NCI-H226 (cell line): ENCODE measurements around the gene SERINC2.

Source experiments
- DNase-seq: peaks from one replicate; pipeline ENCODE4 v3.0.0-alpha.2; 2015

Gene SERINC2

DNA sequence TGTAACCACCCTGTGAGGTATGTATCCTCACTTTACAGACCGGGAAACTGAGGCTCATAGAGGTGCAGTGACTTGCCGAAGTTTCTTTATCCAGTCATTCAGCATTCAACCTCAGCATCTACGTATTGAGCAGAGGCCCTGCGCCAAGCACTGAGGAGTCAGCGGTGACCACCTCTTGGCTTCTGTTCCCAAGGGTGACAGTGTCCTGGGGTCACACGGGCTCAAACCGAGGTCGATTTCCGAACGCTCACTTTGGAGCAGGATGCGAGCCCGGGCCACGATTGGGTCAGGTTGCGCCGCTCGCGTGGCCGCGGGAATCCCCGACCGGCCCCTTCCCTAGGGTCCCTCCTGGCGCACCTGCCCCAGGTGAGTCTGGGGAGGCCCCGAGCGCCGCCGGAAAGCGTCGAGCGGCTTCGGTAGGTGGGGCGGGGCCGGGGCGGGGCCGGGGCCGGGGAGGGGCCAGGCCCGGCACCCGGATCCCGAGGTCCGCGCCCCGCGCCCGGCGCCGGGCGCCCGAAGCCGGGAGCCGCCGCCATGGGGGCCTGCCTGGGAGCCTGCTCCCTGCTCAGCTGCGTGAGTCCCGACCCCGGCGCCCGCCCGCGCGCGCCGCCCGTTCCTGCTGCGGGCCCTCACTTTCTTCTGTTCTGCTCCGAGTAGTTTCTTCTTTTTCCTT lies at the start of gene SERINC2:
TSS of gene SERINC2 (plus strand) at position 482 of the 673 bp plus-strand sequence. CDS start at position 535, 53 bp downstream.
- no peak for DNase-seq

DNA sequence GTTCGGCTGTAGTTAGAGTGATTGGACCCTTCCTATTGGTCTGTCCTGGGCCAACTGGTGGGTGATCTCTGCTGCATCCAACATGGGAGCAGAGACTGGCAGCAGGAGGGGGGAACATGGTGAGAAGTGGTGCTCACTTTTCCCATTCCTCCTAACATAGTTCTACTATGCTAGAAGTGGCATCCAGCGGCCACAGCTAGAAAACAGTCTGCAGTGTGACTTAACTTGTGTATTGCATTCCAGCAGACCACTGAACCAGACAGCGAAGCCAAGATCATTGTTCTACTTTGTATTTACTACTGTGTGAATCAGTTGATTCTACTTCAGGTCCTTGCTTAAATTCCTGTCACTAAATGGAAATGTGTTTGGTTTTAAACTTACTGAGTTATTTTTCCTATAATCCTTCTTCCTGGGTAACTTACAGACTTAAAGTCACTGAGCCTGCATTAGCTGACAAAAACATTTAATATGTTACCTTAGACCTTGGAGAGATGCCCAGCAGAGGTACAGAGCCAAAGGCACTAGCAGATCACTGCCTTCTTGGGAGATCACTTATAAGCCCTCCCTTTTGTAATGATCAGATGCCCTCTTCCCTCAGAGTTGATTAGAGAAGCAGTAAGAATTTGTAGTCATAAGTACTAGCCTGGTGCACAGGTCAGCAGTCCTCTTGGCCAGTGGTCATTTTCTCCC lies 48.3 kb upstream of the SERINC2 start:
- DNase-seq, result no peak

DNA sequence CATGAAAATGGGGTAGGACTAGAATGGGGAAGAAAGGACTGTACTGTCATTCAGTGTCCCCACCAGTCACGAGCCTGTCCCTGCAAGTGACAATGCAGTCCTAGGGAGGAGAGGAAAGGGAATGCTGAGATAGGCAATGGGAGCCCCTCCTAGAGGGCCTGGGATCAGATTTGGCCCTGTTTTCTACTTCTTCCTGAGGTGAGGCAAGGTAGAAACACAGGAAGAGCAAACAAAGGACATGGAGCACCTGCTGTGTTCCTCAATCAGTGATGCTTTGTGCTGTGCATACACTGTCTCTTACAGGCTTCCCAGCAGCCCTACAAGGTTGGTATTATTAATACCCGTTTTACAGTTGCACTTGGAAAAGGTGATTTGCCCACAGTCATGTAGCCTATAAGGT lies 46.2 kb upstream of the SERINC2 start:
- no peak for DNase-seq

DNA sequence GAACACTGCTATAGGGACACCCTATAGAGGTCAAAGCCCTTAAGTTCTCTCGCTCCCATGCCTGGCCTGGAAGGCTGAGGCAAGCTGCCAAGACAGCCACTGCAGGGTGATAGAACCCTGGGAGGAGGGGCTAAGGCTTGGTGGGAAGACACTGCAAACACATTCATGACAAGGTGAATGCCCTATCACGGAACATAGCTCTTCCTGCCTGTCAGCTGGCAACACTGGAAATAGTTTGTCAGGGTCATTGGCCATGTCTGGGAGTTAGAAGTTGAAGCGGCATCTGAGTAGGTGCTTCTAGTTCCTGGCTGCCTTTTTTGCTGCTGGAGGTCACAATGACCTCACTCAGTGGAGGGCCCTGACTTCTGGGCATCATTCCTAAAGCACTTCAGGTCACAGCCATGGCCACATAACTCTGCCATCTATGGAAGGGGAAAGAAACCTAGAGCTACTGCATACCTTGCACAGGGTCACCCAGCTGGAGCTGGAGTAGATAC lies 44.4 kb upstream of the SERINC2 start:
- no peak for DNase-seq

DNA sequence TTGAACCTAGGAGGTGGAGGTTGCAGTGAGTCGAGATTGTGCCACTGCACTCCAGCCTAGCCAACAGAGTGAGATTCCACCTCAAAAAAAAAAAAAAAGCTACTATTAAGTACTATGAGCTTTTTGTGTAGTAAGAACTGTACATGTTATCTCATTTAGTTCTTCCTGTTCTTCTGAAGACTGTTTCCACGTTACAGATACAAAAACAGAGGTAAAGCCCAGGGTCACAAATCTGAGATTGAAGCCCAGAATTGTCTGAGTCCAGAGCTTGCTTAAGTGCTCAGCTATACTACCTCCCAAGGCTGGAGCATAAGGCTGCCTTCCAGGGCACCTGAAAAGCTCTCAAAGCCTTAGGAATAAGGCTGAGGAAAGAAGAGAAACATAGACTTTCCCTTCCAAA lies 43.0 kb upstream of the SERINC2 start:
- DNase-seq, result no peak

DNA sequence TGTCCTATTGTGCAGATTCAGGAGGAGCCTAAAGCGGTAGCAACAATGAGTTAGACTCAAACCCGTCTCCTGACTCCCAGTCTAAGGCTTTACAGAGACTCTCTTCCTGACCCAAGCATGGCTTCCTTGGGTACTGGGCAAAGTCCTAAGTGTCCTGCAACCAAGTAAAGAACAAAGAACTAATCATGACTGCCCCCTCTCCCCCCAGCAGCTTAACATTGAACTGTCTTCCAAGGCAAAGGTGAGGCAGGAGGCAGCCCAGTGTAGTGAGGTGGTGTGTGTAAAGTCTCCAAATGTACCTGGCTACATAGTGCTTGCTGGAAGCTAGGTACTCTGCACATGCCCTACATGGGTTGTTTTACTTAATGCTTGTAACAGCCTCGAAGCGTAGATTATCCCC lies 42.4 kb upstream of the SERINC2 start:
- no peak for DNase-seq

DNA sequence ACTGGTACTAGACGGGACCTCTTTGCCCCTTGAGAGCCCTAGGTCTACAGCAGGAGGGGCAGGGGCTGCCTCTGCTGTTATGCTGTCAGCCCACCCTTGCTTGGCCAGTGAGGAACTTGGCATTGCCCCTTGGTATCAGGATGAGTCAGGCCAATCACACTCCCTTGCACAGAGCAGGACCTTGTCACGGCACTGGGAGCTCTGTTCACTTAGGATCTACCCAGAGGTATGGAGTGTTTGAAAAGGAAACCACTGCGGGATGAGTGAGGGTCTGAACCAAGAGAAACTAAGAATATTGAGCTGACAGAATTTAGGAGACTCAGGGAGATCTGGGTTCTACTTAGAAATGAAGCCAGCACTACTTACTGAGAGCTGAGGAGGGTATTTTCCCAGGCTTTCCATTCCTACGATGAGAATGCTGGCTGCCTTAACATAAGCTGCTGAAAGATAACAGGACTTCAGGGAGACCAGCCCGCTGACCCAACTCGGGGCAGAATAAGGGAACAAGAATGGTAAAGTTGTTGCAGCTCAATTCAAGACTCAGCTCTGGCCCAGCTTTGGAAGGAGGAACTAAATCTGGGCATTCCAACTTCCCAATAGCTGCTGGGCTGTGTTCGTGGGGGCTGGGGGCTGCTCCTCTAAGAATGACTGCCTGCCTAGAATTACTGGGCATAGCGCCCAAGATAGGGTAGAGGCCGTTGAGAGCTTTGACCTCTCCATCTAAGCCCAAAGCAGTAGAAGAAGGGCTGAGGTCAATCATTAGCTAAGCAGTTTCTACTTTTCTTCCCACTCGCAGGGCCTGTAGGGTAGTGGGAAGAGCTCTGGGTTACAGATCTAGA lies 41.7 kb upstream of the SERINC2 start:
- no peak for DNase-seq

DNA sequence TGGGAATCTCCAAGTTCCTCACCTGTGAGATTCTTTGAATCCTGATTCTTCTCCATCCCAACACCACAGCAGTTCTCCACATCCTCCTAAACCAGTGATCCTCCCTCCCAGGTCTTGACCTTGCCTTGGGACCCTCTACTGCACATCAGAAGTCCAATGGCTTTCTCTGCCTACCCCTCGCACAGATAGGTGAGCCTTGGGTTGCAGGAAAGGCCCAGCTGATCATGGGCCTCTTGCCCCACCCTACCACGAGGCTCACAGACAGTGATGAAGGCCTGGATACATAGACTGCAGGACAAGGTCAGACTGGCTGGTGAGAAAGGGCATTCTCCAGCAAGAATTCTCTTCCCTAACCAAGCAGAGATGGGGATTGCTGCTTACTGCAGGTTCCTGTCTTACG lies 41.0 kb upstream of the SERINC2 start:
- DNase-seq, result no peak

DNA sequence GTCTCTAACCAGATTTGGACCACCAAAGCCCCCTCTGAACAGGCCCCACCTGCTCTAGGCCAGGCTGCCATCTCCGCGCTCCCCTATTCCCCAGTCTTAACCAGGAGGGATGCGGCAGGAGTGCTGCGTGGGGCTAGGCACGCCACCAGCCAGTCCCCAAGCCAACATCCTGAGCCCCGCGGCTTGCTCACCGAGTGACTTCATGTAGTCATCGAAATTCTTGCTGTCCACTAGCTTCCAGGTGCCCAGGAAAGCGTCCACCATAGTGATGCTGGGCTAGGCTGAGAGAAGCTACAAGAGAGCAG lies 40.3 kb upstream of the SERINC2 start:
- DNase-seq, result no peak

DNA sequence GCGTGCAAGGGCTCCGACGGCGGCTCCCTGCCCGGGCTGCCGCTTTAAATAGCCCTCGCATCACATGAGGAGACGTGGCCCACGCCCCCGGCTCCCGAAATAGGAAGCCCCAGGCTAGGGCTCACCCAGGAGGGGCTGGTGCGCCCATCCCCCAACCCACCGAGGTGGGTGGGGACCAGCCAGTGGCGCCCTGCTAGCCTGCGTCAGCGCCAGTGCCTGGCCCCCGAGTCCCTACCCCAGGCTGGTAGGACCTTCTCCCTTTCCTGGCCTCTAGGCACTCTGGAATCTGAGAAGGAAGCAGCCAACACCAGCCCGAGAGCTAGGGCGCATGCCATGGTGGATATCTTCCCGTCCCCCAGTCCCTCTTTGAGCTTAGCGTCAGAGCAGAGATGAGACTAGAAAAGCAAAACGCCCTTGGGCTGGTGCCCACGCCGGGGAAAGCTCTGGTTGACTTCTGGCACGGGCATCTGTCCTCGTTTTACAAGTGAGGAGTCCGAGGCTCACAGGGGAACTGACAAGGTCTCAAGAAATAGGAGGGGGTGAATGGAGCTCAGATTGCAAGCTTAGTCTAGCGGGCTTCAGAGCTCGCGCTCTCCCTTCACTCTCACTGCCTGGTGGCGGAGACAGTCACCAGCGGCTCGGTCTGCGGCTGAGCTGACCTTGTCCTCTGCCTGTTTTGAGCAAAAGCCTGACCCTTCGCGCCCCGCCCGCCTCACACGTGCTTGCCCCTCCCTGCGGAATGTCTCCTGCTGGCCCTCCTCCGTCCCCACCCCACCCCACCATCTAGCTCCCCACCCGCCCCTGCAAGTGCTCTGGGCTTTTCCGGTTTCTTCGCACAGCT lies 39.7 kb upstream of the SERINC2 start, which contains the start of gene FABP3:
TSS of gene FABP3 (minus strand) at position 21 of the 841 bp plus-strand sequence. CDS start 62 bp downstream, outside the sequence.
- no peak for DNase-seq

DNA sequence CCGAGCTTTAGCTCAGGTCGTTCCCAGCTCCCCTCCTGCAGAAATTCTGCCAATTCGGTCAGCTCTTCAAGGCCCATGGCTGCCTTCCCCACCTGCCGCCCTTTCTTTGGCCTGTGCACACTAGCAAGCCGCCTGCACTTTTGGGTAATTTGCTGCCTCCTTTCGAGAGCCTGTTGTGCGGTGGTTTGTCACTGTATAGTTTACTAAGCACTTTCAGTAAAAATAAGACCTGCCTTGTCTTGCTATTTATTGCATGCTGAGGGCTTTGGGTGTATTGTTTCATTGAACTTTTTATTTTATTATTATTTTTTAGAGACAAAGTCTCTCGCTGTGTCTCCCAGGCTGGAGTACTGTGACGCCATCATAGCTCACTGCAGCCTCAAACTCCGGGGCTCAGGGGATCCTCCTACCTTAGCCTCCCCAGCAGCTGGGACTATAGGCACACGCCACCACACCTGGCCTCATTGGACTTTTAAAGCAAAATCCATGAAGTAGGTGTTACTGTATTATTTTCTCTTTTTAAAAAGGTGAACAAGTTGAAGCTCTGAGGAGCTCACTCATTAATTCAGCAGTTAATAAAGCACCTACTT lies 39.0 kb upstream of the SERINC2 start:
- DNase-seq, result no peak

DNA sequence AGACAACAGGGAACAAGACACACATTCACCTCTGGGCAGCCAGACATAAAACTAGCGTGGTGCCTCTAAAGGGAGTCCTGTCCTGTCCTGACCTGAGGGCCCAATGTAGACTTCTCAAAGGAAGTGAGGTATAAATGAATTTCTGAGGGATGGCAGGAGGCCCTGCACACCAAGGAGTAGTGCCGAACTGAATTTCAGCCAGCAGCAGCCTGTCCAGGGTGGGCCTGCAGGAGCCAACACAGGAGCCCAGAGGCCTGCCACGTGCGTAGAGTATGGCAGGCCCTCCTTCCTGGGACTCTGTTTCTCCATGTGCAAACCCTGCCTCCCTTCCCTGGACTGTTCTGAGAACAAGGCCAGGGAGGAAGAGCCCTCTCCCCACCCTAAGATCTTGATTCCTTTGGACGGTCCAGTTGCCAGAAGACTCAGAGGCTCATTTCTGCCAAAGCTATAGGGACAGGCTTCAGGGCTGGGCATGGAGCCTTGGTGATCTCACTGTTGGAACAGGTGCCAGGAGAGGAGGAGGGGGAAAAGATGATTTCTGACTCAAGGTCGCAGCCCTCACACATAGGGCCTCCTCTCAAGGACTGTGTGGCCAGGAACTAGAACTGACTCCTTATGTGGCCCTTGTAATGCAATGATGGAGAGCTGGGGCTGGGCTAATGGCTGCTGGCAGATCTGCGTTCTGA lies 38.4 kb upstream of the SERINC2 start:
- peak; percentile 19 for DNase-seq

DNA sequence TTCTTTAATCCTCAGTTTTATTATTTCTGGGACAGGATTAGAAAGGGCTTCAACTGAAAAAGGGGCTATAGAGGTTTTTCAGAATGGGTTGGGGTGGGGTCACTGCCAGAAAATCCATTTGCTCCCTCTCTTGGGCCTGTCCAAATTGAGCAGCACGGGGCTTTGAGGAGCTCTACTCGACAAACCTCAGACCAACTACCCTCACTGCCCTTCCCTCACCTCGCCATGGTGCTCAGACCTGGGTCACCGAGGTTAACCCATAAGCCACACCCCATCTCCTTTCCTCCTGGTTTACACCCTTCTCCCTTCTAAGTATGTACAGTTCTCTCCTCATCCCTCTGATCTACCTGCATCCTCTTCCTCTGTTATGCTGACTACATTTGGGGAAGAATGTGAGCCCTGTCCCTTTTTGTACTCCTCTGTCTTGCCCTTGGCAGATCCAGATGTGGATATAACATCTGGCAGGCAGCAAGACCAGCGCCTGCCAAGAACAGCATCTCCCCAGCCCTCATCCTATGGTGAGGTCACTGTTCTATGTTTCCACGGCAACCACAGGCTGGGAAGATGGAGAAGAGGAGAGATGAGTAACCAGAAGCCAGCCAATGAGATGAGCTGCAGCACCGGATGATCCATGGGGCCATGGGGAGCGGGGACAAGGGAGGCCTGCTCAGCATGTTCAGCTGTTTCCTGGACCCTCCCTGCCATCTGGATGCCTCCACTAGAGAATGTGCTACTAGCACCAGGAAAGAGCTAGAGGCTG lies 36.5 kb upstream of the SERINC2 start:
- DNase-seq, result peak; percentile 85

DNA sequence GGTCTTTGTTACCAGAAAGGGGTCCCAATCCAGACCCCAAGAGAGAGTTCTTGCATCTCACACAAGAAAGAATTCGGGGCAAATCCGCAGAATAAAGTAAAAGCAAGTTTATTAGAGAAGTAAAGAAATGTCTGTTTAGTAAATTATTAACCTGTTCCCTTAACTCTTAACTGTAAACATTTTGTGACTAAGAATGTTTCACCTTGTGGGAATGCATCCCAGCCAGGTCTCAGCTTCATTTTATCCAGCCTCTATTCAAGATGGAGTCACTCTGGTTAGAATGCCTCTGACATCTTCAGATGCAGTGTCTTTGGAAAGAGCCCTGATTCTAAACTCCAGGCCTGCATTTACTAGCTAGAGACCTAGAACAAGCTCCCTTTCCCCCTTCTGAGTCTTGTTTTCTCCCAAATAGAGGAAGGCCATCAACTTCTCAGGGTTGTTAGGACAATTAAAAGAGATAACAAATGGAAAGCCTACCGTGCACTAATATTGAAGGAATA lies 35.6 kb upstream of the SERINC2 start:
- DNase-seq, result no peak

DNA sequence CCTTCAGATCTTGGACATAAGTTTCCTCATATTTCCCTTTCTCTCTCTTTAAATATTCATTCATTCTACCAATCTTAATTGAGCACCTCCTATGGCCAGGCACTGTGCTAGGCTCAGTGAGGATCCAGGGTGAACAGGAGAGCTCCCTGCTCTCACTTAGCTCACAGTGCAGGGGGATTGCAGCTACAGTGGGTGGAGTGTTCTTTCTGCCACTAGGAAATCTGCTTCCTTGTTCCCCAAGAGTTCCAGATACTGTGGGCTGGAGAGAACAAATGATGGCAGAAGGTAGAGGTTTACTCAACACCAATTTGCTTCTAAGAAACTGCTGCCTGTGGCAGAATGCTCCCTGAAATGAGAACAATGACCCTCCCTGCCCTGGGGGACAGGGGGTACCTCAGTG lies 35.0 kb upstream of the SERINC2 start:
- DNase-seq, result no peak

DNA sequence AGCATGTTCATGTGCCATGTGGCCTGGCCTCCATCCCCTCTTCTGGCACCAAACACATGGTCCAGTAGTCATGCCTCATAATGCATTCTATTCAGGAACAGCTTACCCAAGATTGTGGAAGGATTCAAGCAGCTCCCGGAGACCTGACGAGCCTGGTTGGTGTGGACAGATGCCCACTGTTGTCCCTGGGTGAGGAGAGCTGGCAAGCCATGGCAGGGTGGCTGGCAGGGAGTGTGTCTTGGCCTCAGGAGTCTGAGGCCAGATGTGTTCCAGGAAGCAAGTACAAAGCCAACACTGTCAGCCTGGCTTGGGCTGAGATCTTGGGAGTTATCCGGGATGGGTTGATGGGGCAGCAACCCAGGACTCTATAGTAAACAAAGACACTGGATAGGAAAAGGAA lies 32.8 kb upstream of the SERINC2 start:
- no peak for DNase-seq

DNA sequence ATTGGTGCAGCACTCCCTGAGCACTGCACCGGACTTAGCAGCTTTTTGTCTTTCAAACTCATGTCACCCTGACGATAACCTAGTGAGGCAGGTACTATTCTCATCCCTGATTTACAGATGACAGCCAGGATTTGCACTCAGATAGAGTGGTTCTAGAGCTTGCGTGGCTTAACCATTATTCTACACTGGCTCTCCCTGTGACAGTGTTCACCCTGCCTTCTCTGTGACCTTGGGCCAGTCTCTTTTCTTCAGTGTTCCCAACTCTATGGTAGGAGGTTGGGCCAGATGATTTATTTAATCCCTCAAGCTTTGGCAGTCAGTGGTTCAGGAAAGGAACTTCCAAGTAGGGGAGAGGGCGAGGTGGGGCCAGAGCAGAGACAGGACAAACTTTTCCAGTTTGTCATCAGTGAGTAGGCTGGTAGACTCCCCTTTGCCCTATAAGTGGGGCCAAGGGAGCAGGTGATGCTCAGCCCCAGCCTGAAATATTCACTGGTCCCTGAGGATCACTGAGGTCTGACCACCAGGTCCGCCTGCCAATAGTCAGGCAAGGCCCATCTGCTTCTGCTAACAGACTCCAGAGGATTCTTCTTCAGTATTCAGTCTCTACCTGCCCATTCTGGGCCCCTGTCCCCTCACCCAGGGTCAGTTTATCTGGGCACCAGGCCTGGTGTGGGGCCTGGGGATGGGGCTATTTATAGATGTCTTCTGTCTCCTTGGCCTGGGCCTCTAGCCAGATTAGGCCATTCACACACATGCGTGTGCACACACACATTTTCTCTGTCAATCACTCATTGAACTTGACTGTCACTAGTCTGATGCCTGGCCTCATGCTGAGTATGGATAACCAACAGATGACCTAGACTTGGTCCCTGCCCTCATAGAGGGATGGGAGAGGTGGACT lies 31.4 kb upstream of the SERINC2 start:
- DNase-seq, result no peak

DNA sequence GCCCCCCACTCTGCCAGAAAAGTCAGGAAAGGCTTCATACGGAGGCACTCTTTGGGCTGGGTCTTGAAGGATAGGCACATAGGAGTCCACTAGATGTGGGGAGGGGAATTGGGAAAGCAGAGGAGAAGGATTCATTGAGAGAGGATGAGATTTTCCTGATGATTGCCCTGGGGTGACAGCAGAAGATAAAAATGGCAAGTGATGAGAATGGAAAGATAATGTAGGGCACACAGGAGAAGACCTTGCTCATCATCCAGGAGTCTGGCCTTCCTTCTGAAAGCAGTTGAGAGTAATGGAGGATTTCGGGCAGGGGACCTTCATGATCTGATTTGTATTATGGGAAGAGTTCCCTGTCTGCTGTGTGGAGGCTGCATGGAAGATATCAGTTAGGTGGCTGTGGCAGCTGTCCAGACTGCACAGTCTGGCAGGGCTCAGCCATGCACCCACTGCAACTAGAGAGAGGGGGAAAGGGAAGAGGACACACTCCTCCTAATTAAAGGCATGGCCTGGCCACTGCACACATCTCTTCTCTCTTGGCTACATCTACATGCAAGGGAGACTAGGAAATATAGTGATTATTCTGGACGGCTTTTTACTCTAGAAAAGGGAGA lies 30.5 kb upstream of the SERINC2 start:
- DNase-seq, result no peak

DNA sequence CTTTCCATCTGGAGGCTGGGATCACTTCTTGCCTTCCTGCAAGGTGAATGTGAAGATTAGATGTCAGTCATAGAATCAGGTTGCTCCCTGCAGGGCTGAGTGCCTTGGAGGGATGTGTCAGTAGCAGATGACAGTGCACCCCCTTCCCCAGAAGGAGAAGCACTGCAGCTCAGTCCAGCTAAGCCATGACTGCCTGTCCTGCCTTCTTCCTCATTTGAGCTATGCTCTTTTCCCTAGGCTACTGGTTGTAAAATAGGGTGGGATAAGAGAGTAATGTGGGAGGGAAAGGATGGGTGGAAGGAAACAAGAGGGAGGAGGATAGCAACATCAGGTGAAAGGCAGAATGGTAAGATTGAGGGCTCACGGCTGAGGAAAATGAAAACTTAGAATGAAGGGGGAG lies 29.0 kb upstream of the SERINC2 start:
- DNase-seq, result no peak
